ENCODE measurements around the gene LDHAL6A.

Gene LDHAL6A

GRCh38 chr11:18490319-18490718 lies 34.7 kb downstream of the LDHAL6A start:
- in situ Hi-C loops (cut with HindIII; ENCODE audit: low sequenced_read_pairs), result no loop called here

GRCh38 chr11:18490736-18491485 lies 35.3 kb downstream of the LDHAL6A start:
- in situ Hi-C loops (cut with HindIII; ENCODE audit: low sequenced_read_pairs), result no loop called here

- in situ Hi-C loops (cut with HindIII; ENCODE audit: low sequenced_read_pairs), result no loop called here
Measured at GRCh38 chr11:18491924-18492323, 36.3 kb downstream of the LDHAL6A start.

GRCh38 chr11:18492888-18493287 lies 37.2 kb downstream of the LDHAL6A start:
- in situ Hi-C loops (cut with HindIII; ENCODE audit: low sequenced_read_pairs), result no loop called here

GRCh38 chr11:18493310-18493709 lies 37.7 kb downstream of the LDHAL6A start:
- in situ Hi-C loops (cut with HindIII; ENCODE audit: low sequenced_read_pairs), result no loop called here

GRCh38 chr11:18495271-18495670 lies 39.6 kb downstream of the LDHAL6A start:
- in situ Hi-C loops (cut with HindIII; ENCODE audit: low sequenced_read_pairs), result no loop called here

- in situ Hi-C loops (cut with HindIII; ENCODE audit: low sequenced_read_pairs), result no loop called here
Measured at GRCh38 chr11:18495703-18496102, 40.0 kb downstream of the LDHAL6A start.

GRCh38 chr11:18498039-18498438 lies 42.4 kb downstream of the LDHAL6A start:
- in situ Hi-C loops (cut with HindIII; ENCODE audit: low sequenced_read_pairs), result no loop called here

GRCh38 chr11:18501629-18502028 lies 46.0 kb downstream of the LDHAL6A start:
- in situ Hi-C loops (cut with HindIII; ENCODE audit: low sequenced_read_pairs), result no loop called here

GRCh38 chr11:18502352-18502751 lies 46.7 kb downstream of the LDHAL6A start:
- in situ Hi-C loops (cut with HindIII; ENCODE audit: low sequenced_read_pairs), result no loop called here

- in situ Hi-C loops (cut with HindIII; ENCODE audit: low sequenced_read_pairs), result no loop called here
Measured at GRCh38 chr11:18521122-18521521, 65.5 kb downstream of the LDHAL6A start.

GRCh38 chr11:18522388-18522787 lies 66.7 kb downstream of the LDHAL6A start:
- in situ Hi-C loops (cut with HindIII; ENCODE audit: low sequenced_read_pairs), result no loop called here

GRCh38 chr11:18523084-18523483 lies 67.4 kb downstream of the LDHAL6A start:
- in situ Hi-C loops (cut with HindIII; ENCODE audit: low sequenced_read_pairs), result no loop called here

- in situ Hi-C loops (cut with HindIII; ENCODE audit: low sequenced_read_pairs), result no loop called here
Measured at GRCh38 chr11:18524248-18524647, 68.6 kb downstream of the LDHAL6A start.

GRCh38 chr11:18526130-18526520 lies 70.5 kb downstream of the LDHAL6A start:
- in situ Hi-C loops (cut with HindIII; ENCODE audit: low sequenced_read_pairs), result no loop called here

- in situ Hi-C loops (cut with HindIII; ENCODE audit: low sequenced_read_pairs), result no loop called here
Measured at GRCh38 chr11:18526521-18527296, 71.1 kb downstream of the LDHAL6A start, which contains the start of gene TSG101. TSS of gene TSG101 (minus strand) at chr11:18526942. CDS start at chr11:18526816, 126 bp downstream.

- in situ Hi-C loops (cut with HindIII; ENCODE audit: low sequenced_read_pairs), result no loop called here
Measured at GRCh38 chr11:18527512-18527911, 71.9 kb downstream of the LDHAL6A start.

Data from DLD1 (cell line).